NCI-H128 (cell line): ENCODE measurements around the gene ZKSCAN1.
A peak's percentile ranks its signal among the peaks of the same experiment; 100 is the strongest.
"Not testable (repeated sequence)": the region's sequence is repeated elsewhere in the genome, so short reads cannot be mapped to it uniquely, and the experiment has no call there.

Experiments
- DNase-seq: peaks from one replicate; lab custom pipeline; 2025; ENCODE audit not compliant: unreplicated experiment; lab: John Stamatoyannopoulos, UW

ZKSCAN1 gene

DNA sequence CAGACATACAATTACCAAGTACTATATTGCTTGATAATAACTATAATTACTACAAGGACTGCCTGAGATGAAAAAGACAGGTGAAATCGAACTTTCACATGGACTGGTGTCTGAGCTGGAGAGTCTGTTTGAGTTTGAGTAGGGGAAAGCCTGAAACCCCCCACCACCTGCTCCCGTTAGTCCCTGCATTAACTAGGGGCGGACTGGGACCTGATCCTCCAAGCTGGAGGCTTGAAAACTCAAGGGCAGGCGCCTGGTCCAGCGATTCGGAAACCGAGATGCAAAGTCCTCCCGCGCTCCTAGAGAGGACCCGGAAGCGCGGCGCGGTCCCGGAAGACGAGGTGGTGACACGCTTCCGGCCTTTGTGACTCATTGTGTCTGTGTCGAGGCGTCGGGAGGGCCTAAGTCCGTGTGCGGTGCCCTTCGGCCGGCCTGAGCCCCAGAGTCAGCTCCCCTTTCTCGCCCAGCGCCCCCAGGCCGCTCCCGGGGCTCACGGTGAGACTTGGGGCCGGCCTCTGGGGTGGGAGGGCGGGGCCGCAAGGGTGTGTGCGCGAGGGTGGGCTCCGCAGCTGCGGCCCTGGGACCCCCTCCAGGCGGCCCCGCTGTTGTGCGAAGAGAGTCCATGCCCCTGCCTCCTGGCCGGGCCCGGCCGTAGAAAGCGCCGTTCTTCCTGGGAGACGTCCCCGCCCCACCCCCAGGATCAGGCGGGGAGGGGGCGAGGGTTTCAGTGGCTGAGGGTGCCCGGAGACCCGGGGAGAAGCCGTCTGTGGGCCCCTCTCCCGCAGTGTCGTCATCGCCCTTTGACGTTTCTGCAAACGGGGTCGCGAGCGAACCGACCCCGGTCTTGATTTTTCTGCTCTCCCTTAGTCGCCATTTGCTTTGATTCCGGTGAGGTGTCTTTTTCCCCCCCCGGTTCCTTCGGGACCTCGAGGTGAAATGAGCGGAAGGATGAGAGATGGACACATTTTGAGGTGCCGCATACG is at the start of gene ZKSCAN1:
TSS of gene ZKSCAN1 (plus strand) at position 365 of the 983 bp plus-strand sequence. CDS start 7,911 bp downstream, outside the sequence.
- DNase-seq: peak; percentile 80

DNA sequence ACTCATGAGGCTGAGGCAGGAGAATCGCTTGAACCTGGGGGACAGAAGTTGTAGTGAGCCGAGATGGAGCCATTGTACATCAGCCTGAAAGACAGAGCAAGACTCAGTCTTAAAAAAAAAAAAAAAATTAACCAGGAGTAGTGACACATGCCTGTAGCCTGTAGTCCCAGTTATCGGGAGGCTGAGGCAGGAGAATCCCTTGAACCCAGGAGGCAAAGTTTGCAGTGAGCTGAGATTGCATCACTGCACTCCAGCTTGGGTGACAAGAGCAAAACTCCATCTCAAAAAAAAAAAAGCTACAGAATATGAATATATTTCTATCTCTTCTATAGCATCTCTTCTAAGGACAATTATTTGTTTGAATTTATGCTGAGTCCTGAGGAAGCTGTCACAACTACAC is 46.1 kb upstream of the ZKSCAN1 start:
- DNase-seq: no peak

GRCh38 chr7:99969813-99970212 is 45.6 kb upstream of the ZKSCAN1 start:
- DNase-seq: not testable (repeated sequence)

GRCh38 chr7:99971242-99971641 is 44.2 kb upstream of the ZKSCAN1 start:
- DNase-seq: no peak

- DNase-seq: not testable (repeated sequence)
Observed at GRCh38 chr7:99973817-99974216, 41.6 kb upstream of the ZKSCAN1 start.

GRCh38 chr7:99974681-99975080 is 40.7 kb upstream of the ZKSCAN1 start:
- no peak for DNase-seq

- no peak for DNase-seq
Observed at GRCh38 chr7:99975782-99976521, 39.4 kb upstream of the ZKSCAN1 start, which contains the start of gene AZGP1. AZGP1 (minus strand) TSS chr7:99976031; CDS start chr7:99976020, 11 bp downstream.

DNA sequence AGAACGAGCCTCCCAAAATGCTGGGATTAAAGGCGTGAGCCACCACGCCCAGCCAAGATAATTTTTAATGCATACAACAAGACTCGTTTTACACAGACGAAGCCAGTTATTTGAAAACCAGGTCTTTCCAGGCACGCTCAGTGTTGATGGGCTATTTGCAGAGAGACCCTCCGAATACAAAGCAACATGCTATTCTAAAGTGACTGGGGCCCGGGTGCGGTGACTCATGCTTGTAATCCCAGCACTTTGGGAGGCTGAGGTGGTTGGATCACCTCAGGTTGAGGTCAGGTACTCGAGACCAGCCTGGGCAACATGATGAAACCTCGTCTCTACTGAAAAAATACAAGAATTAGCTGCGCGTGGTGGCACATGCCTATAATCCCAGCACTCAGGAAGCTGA is 38.8 kb upstream of the ZKSCAN1 start:
- DNase-seq: no peak

GRCh38 chr7:99979814-99980225 is 35.6 kb upstream of the ZKSCAN1 start:
- DNase-seq: not testable (repeated sequence)

GRCh38 chr7:99980448-99980872 is 34.9 kb upstream of the ZKSCAN1 start:
- DNase-seq: not testable (repeated sequence)

GRCh38 chr7:99981066-99981465 is 34.3 kb upstream of the ZKSCAN1 start:
- not testable (repeated sequence) for DNase-seq

- DNase-seq: no peak
Observed at GRCh38 chr7:99984593-99984992, 30.8 kb upstream of the ZKSCAN1 start.

DNA sequence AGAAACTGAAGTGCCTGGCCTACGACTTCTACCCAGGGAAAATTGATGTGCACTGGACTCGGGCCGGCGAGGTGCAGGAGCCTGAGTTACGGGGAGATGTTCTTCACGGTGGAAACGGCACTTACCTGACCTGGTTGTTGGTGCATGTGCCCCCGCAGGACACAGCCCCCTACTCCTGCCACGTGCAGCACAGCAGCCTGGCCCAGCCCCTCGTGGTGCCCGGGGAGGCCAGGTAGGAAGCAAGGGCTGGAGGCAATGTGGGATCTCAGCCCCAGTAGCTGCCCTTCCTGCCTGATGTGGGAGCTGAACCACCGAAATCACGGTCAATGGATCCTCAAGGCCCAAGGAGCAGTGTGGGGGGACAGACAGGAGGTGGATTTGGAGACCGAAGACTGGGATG is 28.1 kb upstream of the ZKSCAN1 start:
- DNase-seq: not testable (repeated sequence)

- no peak for DNase-seq
Observed at GRCh38 chr7:99987846-99988245, 27.6 kb upstream of the ZKSCAN1 start.

DNA sequence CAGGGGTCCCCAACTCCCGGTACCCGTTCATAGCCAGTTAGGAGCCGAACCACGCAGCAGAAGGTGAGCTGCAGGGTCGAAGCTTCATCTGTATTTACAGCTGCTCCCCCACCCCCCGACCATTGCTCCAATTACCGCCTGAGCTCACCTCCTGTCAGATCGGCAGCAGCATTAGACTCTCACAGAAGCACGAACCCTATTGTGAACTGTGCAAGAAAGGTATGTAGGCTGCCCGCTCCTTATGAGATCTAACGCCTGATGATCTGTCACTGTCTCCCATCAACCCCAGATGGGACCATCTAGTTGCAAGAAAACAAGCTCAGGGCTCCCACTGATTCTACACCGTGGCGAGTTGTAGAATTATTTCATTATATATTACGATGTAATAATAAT is 24.9 kb upstream of the ZKSCAN1 start:
- no peak for DNase-seq

GRCh38 chr7:99991543-99991942 is 23.9 kb upstream of the ZKSCAN1 start:
- not testable (repeated sequence) for DNase-seq

DNA sequence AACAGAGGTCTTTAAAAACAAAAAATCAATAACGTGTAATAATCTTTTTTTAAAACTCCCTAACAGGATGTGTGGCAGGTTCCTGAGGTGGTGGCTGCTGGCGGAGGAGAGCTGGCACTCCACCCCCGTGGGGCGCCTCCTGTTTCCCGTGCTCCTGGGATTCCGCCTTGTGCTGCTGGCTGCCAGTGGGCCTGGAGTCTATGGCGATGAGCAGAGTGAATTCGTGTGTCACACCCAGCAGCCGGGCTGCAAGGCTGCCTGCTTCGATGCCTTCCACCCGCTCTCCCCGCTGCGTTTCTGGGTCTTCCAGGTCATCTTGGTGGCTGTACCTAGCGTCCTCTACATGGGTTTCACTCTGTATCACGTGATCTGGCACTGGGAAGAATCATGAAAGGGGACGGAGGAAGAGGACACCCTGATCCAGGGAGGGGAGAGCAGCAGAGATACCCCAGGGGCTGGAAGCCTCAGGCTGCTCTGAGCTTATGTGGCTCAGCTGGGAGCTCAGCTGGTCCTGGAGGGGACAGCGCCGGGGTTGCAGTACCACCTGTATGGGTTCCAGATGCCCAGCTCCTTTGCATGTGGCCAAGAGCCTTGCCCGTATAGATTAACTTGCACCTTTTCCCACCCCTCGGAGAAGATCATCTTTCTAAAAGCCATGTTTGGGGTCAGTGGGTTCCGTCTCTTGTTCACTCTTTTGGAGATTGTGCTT is 22.9 kb upstream of the ZKSCAN1 start:
- no peak for DNase-seq

DNA sequence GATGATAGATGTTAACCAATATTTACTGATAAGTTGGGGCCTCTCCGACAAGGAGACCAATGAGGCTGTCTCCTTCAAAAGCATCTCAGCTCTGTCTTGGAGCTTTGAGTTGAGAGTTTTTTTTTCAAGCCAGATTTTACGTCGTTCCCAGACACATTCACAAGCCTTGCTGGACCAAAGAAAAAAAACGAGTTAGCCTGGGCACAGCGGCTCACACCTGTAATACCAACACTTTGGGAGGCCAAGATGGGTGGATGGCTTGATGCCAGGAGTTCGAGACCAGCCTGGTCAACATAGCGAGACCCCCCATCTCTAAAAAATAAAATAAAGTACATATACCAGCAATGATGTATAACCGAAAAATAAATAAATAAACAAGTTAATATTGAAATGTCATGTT is 20.6 kb upstream of the ZKSCAN1 start:
- no peak for DNase-seq

DNA sequence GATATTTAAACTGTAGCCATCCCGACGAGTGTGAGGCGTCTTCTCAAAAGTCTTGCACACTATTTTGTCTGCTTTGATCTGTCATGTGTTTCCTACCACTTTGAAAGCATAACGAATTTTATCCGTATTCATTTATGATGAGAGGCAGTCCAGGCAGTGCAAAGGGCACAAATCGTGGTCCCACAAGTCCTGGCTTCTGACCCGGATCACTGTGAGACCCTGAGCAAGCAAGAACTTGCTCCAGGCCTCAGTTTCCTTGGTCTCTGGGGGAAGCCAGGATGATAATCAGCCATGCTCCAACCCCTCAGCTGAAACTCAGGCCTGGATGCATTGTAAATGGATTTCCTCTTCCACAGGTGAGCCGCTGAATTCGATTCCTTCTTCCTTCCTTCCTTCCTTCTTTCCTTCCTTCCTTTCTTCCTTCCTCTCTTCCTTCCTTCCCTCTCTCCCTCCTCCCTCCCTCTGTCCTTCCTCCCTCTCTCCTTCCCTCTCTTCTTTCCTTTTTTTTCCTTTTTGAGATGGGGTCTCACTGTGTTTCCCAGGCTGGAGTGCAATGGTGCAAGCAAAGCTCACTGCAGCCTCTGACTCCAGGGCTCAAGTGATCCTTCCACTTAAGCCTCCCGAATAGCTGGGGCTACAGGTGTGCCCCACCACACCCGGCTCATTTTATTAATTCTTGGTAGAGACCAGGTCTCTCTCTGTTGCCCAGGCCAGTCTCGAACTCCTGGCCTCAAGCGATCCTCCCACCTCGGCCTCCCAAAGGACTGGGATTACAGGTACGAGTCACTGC is 18.4 kb upstream of the ZKSCAN1 start:
- DNase-seq: no peak

DNA sequence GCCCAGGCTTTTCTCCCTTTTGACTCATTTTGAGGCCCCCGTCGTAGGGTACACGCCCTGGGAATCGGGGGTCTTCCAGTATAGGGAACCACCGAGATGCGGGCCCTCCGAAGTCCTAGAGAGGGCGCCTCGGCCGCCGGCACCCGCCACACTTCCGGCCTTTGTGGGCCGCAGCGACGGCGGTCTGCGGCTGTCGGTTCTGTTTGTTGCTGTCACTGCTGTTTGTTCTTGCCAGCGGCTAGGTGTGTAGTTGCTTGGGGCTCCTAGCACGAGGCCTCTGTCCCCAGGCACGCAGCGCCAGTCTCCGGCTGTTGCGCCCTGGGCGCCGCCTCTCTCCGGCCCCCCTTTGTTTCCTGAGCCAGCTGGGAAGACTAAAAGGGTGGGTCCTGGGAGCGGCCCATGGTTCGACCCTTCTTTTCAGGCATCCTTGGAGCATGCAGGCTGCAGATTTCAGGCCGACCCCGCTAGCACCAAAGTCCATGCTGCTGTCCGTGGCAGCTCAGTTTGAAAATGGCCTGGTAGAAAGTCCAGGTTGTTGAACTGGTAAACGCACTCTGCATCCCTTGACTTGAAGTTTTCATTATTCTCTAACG is 17.8 kb upstream of the ZKSCAN1 start:
- no peak for DNase-seq
